HEK293 (cell line): Measurements from ENCODE around the gene PIP5KL1.

Source experiments
- CTCF ChIA-PET: fragments of 350-600 bp; formaldehyde crosslinking; extraction: SDS; loops from one replicate; lab custom pipeline; 2021; ENCODE audit warnings: antibody characterized with exemption; lab: Yijun Ruan, JAX
- POLR2A ChIA-PET: fragments of 300-600 bp; formaldehyde crosslinking; extraction: SDS; loops from one replicate; lab custom pipeline; 2020; ENCODE audit warnings: antibody characterized with exemption, inconsistent platforms; lab: Yijun Ruan, JAX
- H3K27ac ChIP-seq: fragments of 200-500 bp; sonication (Bioruptor generic); 2 replicates; pipeline ENCODE4 v1.5.1; 2014; ENCODE audit warnings: low read depth, low read length, control low read depth, inconsistent platforms; ENCODE audit errors: extremely low read depth
- H3K36me3 ChIP-seq, 2 experiments: fragments of 200-500 bp in 1 of 2; sonication (Bioruptor generic) in 1 of 2; 1 replicate in 1 of 2; 2 replicates in 1 of 2; pipeline ENCODE4 v1.5.1; 2014 to 2017; ENCODE audit warnings: inconsistent platforms in 2 of 2, low read length in 2 of 2; ENCODE audit not compliant: control insufficient read depth in 2 of 2, insufficient read depth in 1 of 2
- H3K4me1 ChIP-seq: fragments of 200-500 bp; sonication (Bioruptor generic); 2 replicates; pipeline ENCODE4 v1.5.1; 2014; ENCODE audit warnings: mild to moderate bottlenecking, low read length, inconsistent platforms; ENCODE audit not compliant: control insufficient read depth, insufficient read depth
- H3K4me3 ChIP-seq: 2 replicates; pipeline ENCODE4 v1.5.1; 2011; ENCODE audit warnings: low read depth, mild to moderate bottlenecking, control low read depth, low read length, moderate library complexity
- H3K9me3 ChIP-seq: fragments of 200-500 bp; sonication (Bioruptor generic); 2 replicates; pipeline ENCODE4 v1.5.1; 2014; ENCODE audit warnings: low read depth, low read length, inconsistent platforms; ENCODE audit not compliant: control insufficient read depth, insufficient read depth
- GFI1B ChIP-seq: fragments of 450-650 bp; formaldehyde crosslinking; IDR thresholded peaks from 2 replicates; pipeline ENCODE4 v1.5.1; 2016; ENCODE audit warnings: missing biosample characterization, missing genetic modification characterization
- GLIS2 ChIP-seq: fragments of 450-650 bp; formaldehyde crosslinking; IDR thresholded peaks from 2 replicates; pipeline ENCODE4 v1.5.1; 2016; ENCODE audit warnings: missing biosample characterization, missing genetic modification characterization
- HIC1 ChIP-seq: fragments of 450-650 bp; formaldehyde crosslinking; IDR thresholded peaks from 2 replicates; pipeline ENCODE4 v1.5.1; 2016; ENCODE audit warnings: missing biosample characterization, missing genetic modification characterization
- KLF1 ChIP-seq: fragments of 450-650 bp; formaldehyde crosslinking; IDR thresholded peaks from 2 replicates; pipeline ENCODE4 v1.5.1; 2016; ENCODE audit warnings: missing biosample characterization, missing genetic modification characterization
- KLF9 ChIP-seq: fragments of 450-650 bp; formaldehyde crosslinking; IDR thresholded peaks from 2 replicates; pipeline ENCODE4 v1.5.1; 2016; ENCODE audit warnings: missing biosample characterization, missing genetic modification characterization, low read depth
- OSR2 ChIP-seq: fragments of 450-650 bp; formaldehyde crosslinking; IDR thresholded peaks from 2 replicates; pipeline ENCODE4 v1.5.1; 2016; ENCODE audit warnings: missing biosample characterization, missing genetic modification characterization
- RBAK ChIP-seq: fragments of 450-650 bp; formaldehyde crosslinking; IDR thresholded peaks from 2 replicates; pipeline ENCODE4 v1.5.1; 2016; ENCODE audit warnings: missing biosample characterization, missing genetic modification characterization
- YY2 ChIP-seq: fragments of 450-650 bp; formaldehyde crosslinking; IDR thresholded peaks from 2 replicates; pipeline ENCODE4 v1.5.1; 2016; ENCODE audit warnings: missing biosample characterization, missing genetic modification characterization
- ZBTB17 ChIP-seq: fragments of 450-650 bp; formaldehyde crosslinking; IDR thresholded peaks from 2 replicates; pipeline ENCODE4 v1.5.1; 2016; ENCODE audit warnings: missing biosample characterization, missing genetic modification characterization
- ZNF148 ChIP-seq: fragments of 450-650 bp; formaldehyde crosslinking; IDR thresholded peaks from 2 replicates; pipeline ENCODE4 v1.5.0; 2017; ENCODE audit warnings: missing biosample characterization, missing genetic modification characterization, borderline replicate concordance
- ZNF335 ChIP-seq: fragments of 450-650 bp; formaldehyde crosslinking; conservative IDR thresholded peaks from 2 replicates; pipeline ENCODE4 v1.5.1; 2016; ENCODE audit warnings: missing biosample characterization, missing genetic modification characterization
- ZNF521 ChIP-seq: fragments of 450-650 bp; formaldehyde crosslinking; IDR thresholded peaks from 2 replicates; pipeline ENCODE4 v1.5.1; 2017; ENCODE audit warnings: missing biosample characterization, mild to moderate bottlenecking, missing genetic modification characterization
- ZNF561 ChIP-seq: fragments of 450-650 bp; IDR thresholded peaks from 2 replicates; pipeline ENCODE4 v1.5.1; 2018; ENCODE audit warnings: missing biosample characterization, missing genetic modification characterization, borderline replicate concordance
- ZNF585B ChIP-seq: fragments of 450-650 bp; formaldehyde crosslinking; IDR thresholded peaks from 2 replicates; pipeline ENCODE4 v1.5.1; 2016; ENCODE audit warnings: missing biosample characterization, missing genetic modification characterization
- ZNF626 ChIP-seq: fragments of 450-650 bp; sonication (Bioruptor Pico); formaldehyde crosslinking; IDR thresholded peaks from 2 replicates; pipeline ENCODE4 v1.5.1; 2018; ENCODE audit warnings: missing biosample characterization, missing genetic modification characterization, inconsistent platforms
- ZNF629 ChIP-seq: fragments of 450-650 bp; formaldehyde crosslinking; IDR thresholded peaks from 2 replicates; pipeline ENCODE4 v1.5.1; 2017; ENCODE audit warnings: missing biosample characterization, missing genetic modification characterization
- ZNF654 ChIP-seq: fragments of 450-650 bp; formaldehyde crosslinking; IDR thresholded peaks from 2 replicates; pipeline ENCODE4 v1.5.1; 2016; ENCODE audit warnings: low read depth, missing biosample characterization, missing genetic modification characterization
- ZNF76 ChIP-seq: fragments of 450-650 bp; formaldehyde crosslinking; IDR thresholded peaks from 2 replicates; pipeline ENCODE4; 2016; ENCODE audit warnings: low read depth, missing biosample characterization, missing genetic modification characterization, borderline replicate concordance
- ZNF785 ChIP-seq: fragments of 450-650 bp; formaldehyde crosslinking; IDR thresholded peaks from 2 replicates; pipeline ENCODE4 v1.5.1; 2016; ENCODE audit warnings: missing biosample characterization, missing genetic modification characterization
- TF ChIP-seq, protein P1 (sequence below): fragments of 450-650 bp; formaldehyde crosslinking; IDR thresholded peaks from 2 replicates; pipeline ENCODE4 v1.5.1; 2016; ENCODE audit warnings: missing biosample characterization, missing genetic modification characterization
- TF ChIP-seq, protein P2 (sequence below): fragments of 450-650 bp; formaldehyde crosslinking; IDR thresholded peaks from 2 replicates; pipeline ENCODE4 v1.5.1; 2016; ENCODE audit warnings: missing biosample characterization, missing genetic modification characterization
- TF ChIP-seq, protein P3 (sequence below): IDR thresholded peaks from 2 replicates; pipeline ENCODE4 v1.6.1; 2011; ENCODE audit warnings: mild to moderate bottlenecking, low read depth, low read length, borderline replicate concordance
- TF ChIP-seq, protein P4 (sequence below): fragments of 450-650 bp; formaldehyde crosslinking; IDR thresholded peaks from 2 replicates; pipeline ENCODE4 v1.5.1; 2017; ENCODE audit warnings: missing biosample characterization, missing genetic modification characterization

PIP5KL1 gene

GRCh38 chr9:127918183-127919107 is 12.1 kb downstream of the PIP5KL1 start (continued):
- TF ChIP-seq, protein P1, sequence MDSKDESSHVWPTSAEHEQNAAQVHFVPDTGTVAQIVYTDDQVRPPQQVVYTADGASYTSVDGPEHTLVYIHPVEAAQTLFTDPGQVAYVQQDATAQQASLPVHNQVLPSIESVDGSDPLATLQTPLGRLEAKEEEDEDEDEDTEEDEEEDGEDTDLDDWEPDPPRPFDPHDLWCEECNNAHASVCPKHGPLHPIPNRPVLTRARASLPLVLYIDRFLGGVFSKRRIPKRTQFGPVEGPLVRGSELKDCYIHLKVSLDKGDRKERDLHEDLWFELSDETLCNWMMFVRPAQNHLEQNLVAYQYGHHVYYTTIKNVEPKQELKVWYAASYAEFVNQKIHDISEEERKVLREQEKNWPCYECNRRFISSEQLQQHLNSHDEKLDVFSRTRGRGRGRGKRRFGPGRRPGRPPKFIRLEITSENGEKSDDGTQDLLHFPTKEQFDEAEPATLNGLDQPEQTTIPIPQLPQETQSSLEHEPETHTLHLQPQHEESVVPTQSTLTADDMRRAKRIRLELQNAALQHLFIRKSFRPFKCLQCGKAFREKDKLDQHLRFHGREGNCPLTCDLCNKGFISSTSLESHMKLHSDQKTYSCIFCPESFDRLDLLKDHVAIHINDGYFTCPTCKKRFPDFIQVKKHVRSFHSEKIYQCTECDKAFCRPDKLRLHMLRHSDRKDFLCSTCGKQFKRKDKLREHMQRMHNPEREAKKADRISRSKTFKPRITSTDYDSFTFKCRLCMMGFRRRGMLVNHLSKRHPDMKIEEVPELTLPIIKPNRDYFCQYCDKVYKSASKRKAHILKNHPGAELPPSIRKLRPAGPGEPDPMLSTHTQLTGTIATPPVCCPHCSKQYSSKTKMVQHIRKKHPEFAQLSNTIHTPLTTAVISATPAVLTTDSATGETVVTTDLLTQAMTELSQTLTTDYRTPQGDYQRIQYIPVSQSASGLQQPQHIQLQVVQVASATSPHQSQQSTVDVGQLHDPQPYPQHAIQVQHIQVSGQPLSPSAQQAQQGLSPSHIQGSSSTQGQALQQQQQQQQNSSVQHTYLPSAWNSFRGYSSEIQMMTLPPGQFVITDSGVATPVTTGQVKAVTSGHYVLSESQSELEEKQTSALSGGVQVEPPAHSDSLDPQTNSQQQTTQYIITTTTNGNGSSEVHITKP: peak; percentile 84
- TF ChIP-seq GLIS2: no peak
- no peak for TF ChIP-seq ZNF561 (tag by site-specific recombination)
- no peak for TF ChIP-seq ZNF148
- peak; percentile 41; the same call in 1 of the 2 replicates for TF ChIP-seq KLF1 (tag by site-specific recombination)
- no peak for TF ChIP-seq ZNF626 (tag by site-specific recombination)
- 0 out of 2 replicates have a peak, but pooled peaks have one; percentile 25 for TF ChIP-seq KLF9 (tag by site-specific recombination)
- no peak for TF ChIP-seq GFI1B (tag by site-specific recombination)
- TF ChIP-seq, protein P2, sequence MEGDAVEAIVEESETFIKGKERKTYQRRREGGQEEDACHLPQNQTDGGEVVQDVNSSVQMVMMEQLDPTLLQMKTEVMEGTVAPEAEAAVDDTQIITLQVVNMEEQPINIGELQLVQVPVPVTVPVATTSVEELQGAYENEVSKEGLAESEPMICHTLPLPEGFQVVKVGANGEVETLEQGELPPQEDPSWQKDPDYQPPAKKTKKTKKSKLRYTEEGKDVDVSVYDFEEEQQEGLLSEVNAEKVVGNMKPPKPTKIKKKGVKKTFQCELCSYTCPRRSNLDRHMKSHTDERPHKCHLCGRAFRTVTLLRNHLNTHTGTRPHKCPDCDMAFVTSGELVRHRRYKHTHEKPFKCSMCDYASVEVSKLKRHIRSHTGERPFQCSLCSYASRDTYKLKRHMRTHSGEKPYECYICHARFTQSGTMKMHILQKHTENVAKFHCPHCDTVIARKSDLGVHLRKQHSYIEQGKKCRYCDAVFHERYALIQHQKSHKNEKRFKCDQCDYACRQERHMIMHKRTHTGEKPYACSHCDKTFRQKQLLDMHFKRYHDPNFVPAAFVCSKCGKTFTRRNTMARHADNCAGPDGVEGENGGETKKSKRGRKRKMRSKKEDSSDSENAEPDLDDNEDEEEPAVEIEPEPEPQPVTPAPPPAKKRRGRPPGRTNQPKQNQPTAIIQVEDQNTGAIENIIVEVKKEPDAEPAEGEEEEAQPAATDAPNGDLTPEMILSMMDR (tag by site-specific recombination): peak; percentile 37; the same call in 1 of the 2 replicates
- no peak for TF ChIP-seq ZNF335 (tag by site-specific recombination)
- TF ChIP-seq YY2 (tag by site-specific recombination): no peak
- TF ChIP-seq RBAK: no peak
- TF ChIP-seq ZNF629 (tag by site-specific recombination): no peak
- no peak for TF ChIP-seq ZNF654 (tag by site-specific recombination)
- no peak for TF ChIP-seq OSR2 (tag by site-specific recombination)
- TF ChIP-seq ZBTB17 (tag by site-specific recombination): no peak

DNA sequence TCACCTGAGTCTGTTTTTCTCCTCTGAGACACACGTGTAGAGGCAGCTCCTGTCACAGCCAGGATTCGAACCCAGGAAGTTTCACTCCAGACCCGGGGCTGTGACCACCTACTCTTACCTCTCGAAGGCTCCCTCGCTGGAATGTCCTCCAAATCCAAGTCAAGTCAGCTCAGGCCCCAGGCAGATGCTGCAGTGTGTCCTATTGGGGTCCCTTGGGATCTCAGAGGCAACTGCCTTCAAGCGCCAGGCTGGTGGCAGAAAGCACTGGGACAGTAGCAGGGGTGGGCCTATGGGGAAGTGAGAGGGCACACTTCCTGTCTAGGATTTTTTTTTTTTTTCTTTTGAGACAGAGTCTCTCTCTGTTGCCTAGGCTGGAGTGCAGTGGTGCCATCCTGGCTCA is 13.0 kb downstream of the PIP5KL1 start:
- no peak for TF ChIP-seq ZNF785 (tag by site-specific recombination)
- no peak for TF ChIP-seq HIC1 (tag by site-specific recombination)
- TF ChIP-seq ZNF521: no peak
- TF ChIP-seq, protein P3, sequence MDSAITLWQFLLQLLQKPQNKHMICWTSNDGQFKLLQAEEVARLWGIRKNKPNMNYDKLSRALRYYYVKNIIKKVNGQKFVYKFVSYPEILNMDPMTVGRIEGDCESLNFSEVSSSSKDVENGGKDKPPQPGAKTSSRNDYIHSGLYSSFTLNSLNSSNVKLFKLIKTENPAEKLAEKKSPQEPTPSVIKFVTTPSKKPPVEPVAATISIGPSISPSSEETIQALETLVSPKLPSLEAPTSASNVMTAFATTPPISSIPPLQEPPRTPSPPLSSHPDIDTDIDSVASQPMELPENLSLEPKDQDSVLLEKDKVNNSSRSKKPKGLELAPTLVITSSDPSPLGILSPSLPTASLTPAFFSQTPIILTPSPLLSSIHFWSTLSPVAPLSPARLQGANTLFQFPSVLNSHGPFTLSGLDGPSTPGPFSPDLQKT: no peak
- TF ChIP-seq ZNF76 (tag by site-specific recombination): no peak
- TF ChIP-seq ZNF585B: no peak
- TF ChIP-seq, protein P4, sequence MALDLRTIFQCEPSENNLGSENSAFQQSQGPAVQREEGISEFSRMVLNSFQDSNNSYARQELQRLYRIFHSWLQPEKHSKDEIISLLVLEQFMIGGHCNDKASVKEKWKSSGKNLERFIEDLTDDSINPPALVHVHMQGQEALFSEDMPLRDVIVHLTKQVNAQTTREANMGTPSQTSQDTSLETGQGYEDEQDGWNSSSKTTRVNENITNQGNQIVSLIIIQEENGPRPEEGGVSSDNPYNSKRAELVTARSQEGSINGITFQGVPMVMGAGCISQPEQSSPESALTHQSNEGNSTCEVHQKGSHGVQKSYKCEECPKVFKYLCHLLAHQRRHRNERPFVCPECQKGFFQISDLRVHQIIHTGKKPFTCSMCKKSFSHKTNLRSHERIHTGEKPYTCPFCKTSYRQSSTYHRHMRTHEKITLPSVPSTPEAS (tag by site-specific recombination): no peak

More for the DNA sequence above, 13.0 kb downstream of the PIP5KL1 start:
- ChIA-PET POLR2A (interaction anchor here (0.9 to 1.8 kb wide), 7 partner anchors 10 to 183 kb away, joined by 3 to 9 read pairs (median 4); partner anchors contain the start of genes PIP5KL1 and ST6GALNAC6), CTCF (interaction anchor here (0.6 to 8.1 kb wide), 8 partner anchors 48 to 497 kb away, joined by 3 to 46 read pairs (median 4); no protein-coding TSS in a partner anchor)
- Histone ChIP-seq H3K4me3 (no peak overlapping the region), H3K9me3 (no peaks in the 10 kb centered on the region), H3K4me1 (peaks cover 3% of the 10 kb centered on the region; the same call in 1 of the 2 replicates), H3K36me3 (peaks cover 0 to 9% of the 10 kb centered on the region in 2 experiments; a peak in 1 of 3 replicates), H3K27ac (no peak overlapping the region)
